GM12878 (cell line): Measurements from ENCODE around the gene USH1C.

Source experiments
- ATF7 ChIP-seq: fragments of 450-650 bp; IDR thresholded peaks from 2 replicates; pipeline ENCODE4 v1.6.1; 2016; ENCODE audit warnings: low read depth, mild to moderate bottlenecking
- CTCF ChIP-seq, 3 experiments: IDR thresholded peaks in 2 of 3; conservative IDR thresholded peaks in 1 of 3; 2 replicates each; pipeline ENCODE4 v1.5.1; 2011; ENCODE audit warnings: low read depth in 3 of 3, low read length in 3 of 3, mild to moderate bottlenecking in 3 of 3, control low read depth in 2 of 3, moderate library complexity in 2 of 3, inconsistent platforms in 1 of 3, mixed read lengths in 1 of 3; ENCODE audit not compliant: control insufficient read depth in 2 of 3, insufficient read depth in 1 of 3; ENCODE audit errors: extremely low read depth in 1 of 3
- E2F4 ChIP-seq: IDR thresholded peaks from 2 replicates; pipeline ENCODE4 v1.6.1; 2012; ENCODE audit warnings: low read depth, low read length, improper control_type of control experiment
- ESRRA ChIP-seq: IDR thresholded peaks from 2 replicates; pipeline ENCODE4 v1.6.1; 2012; ENCODE audit warnings: mild to moderate bottlenecking, low read length, improper control_type of control experiment
- IKZF2 ChIP-seq, 2 experiments: fragments of 450-650 bp; IDR thresholded peaks; 2 replicates each; pipeline ENCODE4 v1.6.1; 2017; ENCODE audit warnings: mild to moderate bottlenecking in 2 of 2, moderate library complexity in 2 of 2
- NBN ChIP-seq: fragments of 450-650 bp; IDR thresholded peaks from 2 replicates; pipeline ENCODE4 v1.6.1; 2016
- NRF1 ChIP-seq: conservative IDR thresholded peaks from 2 replicates; pipeline ENCODE4 v1.6.1; 2011; ENCODE audit warnings: mild to moderate bottlenecking, low read depth, low read length, improper control_type of control experiment
- RAD21 ChIP-seq: IDR thresholded peaks from 2 replicates; pipeline ENCODE4 v1.6.1; 2011; ENCODE audit warnings: mild to moderate bottlenecking, low read depth, low read length, moderate library complexity; ENCODE audit not compliant: insufficient read depth
- SPI1 ChIP-seq: IDR thresholded peaks from 2 replicates; pipeline ENCODE4 v1.6.1; 2011; ENCODE audit warnings: low read depth, mild to moderate bottlenecking, low read length, moderate library complexity, borderline replicate concordance; ENCODE audit not compliant: insufficient read depth
- USF2 ChIP-seq: IDR thresholded peaks from 2 replicates; pipeline ENCODE4 v1.6.1; 2011; ENCODE audit warnings: low read depth, low read length, improper control_type of control experiment, borderline replicate concordance
- ZSCAN29 ChIP-seq: fragments of 450-650 bp; IDR thresholded peaks from 2 replicates; pipeline ENCODE4 v1.6.1; 2017; ENCODE audit warnings: mild to moderate bottlenecking, moderate library complexity
- TF ChIP-seq, protein P1 (sequence below): IDR thresholded peaks from 2 replicates; pipeline ENCODE4 v1.6.1; 2011; ENCODE audit warnings: mild to moderate bottlenecking, low read depth, low read length, moderate library complexity; ENCODE audit not compliant: insufficient replicate concordance
- TF ChIP-seq, protein P2 (sequence below): IDR thresholded peaks from 2 replicates; pipeline ENCODE4 v1.6.1; 2012; ENCODE audit warnings: low read depth, low read length, improper control_type of control experiment

GRCh38 chr11:17547051-17547577 is 2.9 kb upstream of the USH1C start, which contains the start of gene OTOG:
- TF ChIP-seq, protein P1, sequence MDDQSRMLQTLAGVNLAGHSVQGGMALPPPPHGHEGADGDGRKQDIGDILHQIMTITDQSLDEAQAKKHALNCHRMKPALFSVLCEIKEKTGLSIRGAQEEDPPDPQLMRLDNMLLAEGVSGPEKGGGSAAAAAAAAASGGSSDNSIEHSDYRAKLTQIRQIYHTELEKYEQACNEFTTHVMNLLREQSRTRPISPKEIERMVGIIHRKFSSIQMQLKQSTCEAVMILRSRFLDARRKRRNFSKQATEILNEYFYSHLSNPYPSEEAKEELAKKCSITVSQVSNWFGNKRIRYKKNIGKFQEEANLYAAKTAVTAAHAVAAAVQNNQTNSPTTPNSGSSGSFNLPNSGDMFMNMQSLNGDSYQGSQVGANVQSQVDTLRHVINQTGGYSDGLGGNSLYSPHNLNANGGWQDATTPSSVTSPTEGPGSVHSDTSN: no peak
- TF ChIP-seq ATF7: no peak
- TF ChIP-seq SPI1: no peak
- TF ChIP-seq IKZF2 (IDR thresholded peaks at IDR 0.05): no peak
- TF ChIP-seq RAD21: no peak
- no peak for TF ChIP-seq NRF1
- TF ChIP-seq, protein P2, sequence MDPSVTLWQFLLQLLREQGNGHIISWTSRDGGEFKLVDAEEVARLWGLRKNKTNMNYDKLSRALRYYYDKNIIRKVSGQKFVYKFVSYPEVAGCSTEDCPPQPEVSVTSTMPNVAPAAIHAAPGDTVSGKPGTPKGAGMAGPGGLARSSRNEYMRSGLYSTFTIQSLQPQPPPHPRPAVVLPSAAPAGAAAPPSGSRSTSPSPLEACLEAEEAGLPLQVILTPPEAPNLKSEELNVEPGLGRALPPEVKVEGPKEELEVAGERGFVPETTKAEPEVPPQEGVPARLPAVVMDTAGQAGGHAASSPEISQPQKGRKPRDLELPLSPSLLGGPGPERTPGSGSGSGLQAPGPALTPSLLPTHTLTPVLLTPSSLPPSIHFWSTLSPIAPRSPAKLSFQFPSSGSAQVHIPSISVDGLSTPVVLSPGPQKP: no peak
- no peak for TF ChIP-seq USF2
- no peak for TF ChIP-seq NBN
- no peak for TF ChIP-seq CTCF (IDR thresholded peaks at IDR 0.05 in 2 of 3, conservative IDR thresholded peaks at IDR 0.05 in 1 of 3; ENCODE audit: control insufficient read depth in 2 of 3, extremely low read depth in 1 of 3, insufficient read depth in 1 of 3, low read depth in 3 of 3, low read length in 3 of 3)
- no peak for TF ChIP-seq ZSCAN29
- TF ChIP-seq E2F4: no peak
- TF ChIP-seq ESRRA: no peak
